Stimulated activated CD4-positive, alpha-beta T cell treated with anti-CD3 and anti-CD28 coated beads, Interleukin-4, amount 100 ng/mL, for 48 hours (primary cell): ENCODE data around the gene TTC38.

Experiments
- DNase-seq, 2 donors: peaks; one replicate each; pipeline ENCODE4 v3.0.0-alpha.2; 2020; ENCODE audit warnings: low read depth in 2 of 2

TTC38 gene

GRCh38 chr22:46328797-46329196 lies 61.0 kb downstream of the TTC38 start:
- DNase-seq: no peak

GRCh38 chr22:46329616-46330015 lies 61.8 kb downstream of the TTC38 start:
- no peak for DNase-seq

GRCh38 chr22:46330426-46330825 lies 62.6 kb downstream of the TTC38 start:
- DNase-seq: no peak

GRCh38 chr22:46331496-46331895 lies 63.7 kb downstream of the TTC38 start:
- no peak for DNase-seq

GRCh38 chr22:46335201-46336118 lies 67.7 kb downstream of the TTC38 start, which contains the start of gene TRMU:
TRMU (plus strand) TSS chr22:46335714; CDS start chr22:46335765, 51 bp downstream.
- DNase-seq: peak; percentile 62 to 70

- no peak for DNase-seq
Observed at GRCh38 chr22:46336119-46337078, 68.6 kb downstream of the TTC38 start.

GRCh38 chr22:46337870-46338269 lies 70.1 kb downstream of the TTC38 start:
- DNase-seq: no peak

GRCh38 chr22:46338636-46339035 lies 70.8 kb downstream of the TTC38 start:
- DNase-seq: no peak

GRCh38 chr22:46339956-46340355 lies 72.1 kb downstream of the TTC38 start:
- no peak for DNase-seq

- DNase-seq: no peak
Observed at GRCh38 chr22:46340676-46341075, 72.9 kb downstream of the TTC38 start.
